ENCODE results near the gene HAGHL.

GRCh38 chr16:774086-775001, 47.4 kb downstream of the HAGHL start:
- TF ChIP-seq, protein P1, sequence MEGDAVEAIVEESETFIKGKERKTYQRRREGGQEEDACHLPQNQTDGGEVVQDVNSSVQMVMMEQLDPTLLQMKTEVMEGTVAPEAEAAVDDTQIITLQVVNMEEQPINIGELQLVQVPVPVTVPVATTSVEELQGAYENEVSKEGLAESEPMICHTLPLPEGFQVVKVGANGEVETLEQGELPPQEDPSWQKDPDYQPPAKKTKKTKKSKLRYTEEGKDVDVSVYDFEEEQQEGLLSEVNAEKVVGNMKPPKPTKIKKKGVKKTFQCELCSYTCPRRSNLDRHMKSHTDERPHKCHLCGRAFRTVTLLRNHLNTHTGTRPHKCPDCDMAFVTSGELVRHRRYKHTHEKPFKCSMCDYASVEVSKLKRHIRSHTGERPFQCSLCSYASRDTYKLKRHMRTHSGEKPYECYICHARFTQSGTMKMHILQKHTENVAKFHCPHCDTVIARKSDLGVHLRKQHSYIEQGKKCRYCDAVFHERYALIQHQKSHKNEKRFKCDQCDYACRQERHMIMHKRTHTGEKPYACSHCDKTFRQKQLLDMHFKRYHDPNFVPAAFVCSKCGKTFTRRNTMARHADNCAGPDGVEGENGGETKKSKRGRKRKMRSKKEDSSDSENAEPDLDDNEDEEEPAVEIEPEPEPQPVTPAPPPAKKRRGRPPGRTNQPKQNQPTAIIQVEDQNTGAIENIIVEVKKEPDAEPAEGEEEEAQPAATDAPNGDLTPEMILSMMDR (IDR thresholded peaks at IDR 0.05; ENCODE audit: borderline replicate concordance, extremely low read depth, low read length, poor library complexity, severe bottlenecking) = no peak
- TF ChIP-seq EZH2 (IDR thresholded peaks at IDR 0.05; ENCODE audit: borderline replicate concordance, low read depth, low read length, severe bottlenecking) = no peak
